HG02678 (cell line): Measurements from ENCODE around the gene TBC1D4.
"Not testable (repeated sequence)": the region's sequence is repeated elsewhere in the genome, so short reads cannot be mapped to it uniquely, and the experiment has no call there.

Source experiments
- ATAC-seq: cut with Tn5 transposase; IDR thresholded peaks from one replicate; pipeline ENCODE4 v1.9.1; 2021; ENCODE audit warnings: mild to moderate bottlenecking, moderate library complexity; ENCODE audit not compliant: unreplicated experiment

Gene TBC1D4

GRCh38 chr13:75455962-75456361 lies 26.0 kb downstream of the TBC1D4 start:
- no peak for ATAC-seq

- ATAC-seq, result no peak
Measured at GRCh38 chr13:75454497-75454896, 27.5 kb downstream of the TBC1D4 start.

- no peak for ATAC-seq
Measured at GRCh38 chr13:75452564-75452963, 29.4 kb downstream of the TBC1D4 start.

- no peak for ATAC-seq
Measured at GRCh38 chr13:75447493-75447892, 34.5 kb downstream of the TBC1D4 start.

- ATAC-seq, result no peak
Measured at GRCh38 chr13:75446874-75447273, 35.1 kb downstream of the TBC1D4 start.

- no peak for ATAC-seq
Measured at GRCh38 chr13:75445717-75446499, 36.1 kb downstream of the TBC1D4 start.

- no peak for ATAC-seq
Measured at GRCh38 chr13:75444016-75444415, 38.0 kb downstream of the TBC1D4 start.

- no peak for ATAC-seq
Measured at GRCh38 chr13:75443356-75443958, 38.5 kb downstream of the TBC1D4 start.

GRCh38 chr13:75442736-75443234 lies 39.2 kb downstream of the TBC1D4 start:
- no peak for ATAC-seq

- ATAC-seq, result no peak
Measured at GRCh38 chr13:75440100-75440499, 41.9 kb downstream of the TBC1D4 start.

GRCh38 chr13:75437582-75438318 lies 44.2 kb downstream of the TBC1D4 start:
- no peak for ATAC-seq

- not testable (repeated sequence) for ATAC-seq
Measured at GRCh38 chr13:75434126-75434525, 47.8 kb downstream of the TBC1D4 start.

- no peak for ATAC-seq
Measured at GRCh38 chr13:75432811-75433244, 49.1 kb downstream of the TBC1D4 start.

GRCh38 chr13:75432045-75432444 lies 49.9 kb downstream of the TBC1D4 start:
- no peak for ATAC-seq

- no peak for ATAC-seq
Measured at GRCh38 chr13:75430436-75431209, 51.3 kb downstream of the TBC1D4 start.

GRCh38 chr13:75426421-75426820 lies 55.5 kb downstream of the TBC1D4 start:
- no peak for ATAC-seq

- peak; percentile 82 for ATAC-seq
Measured at GRCh38 chr13:75425216-75426009, 56.6 kb downstream of the TBC1D4 start.

- no peak for ATAC-seq
Measured at GRCh38 chr13:75423946-75424345, 58.0 kb downstream of the TBC1D4 start.

- no peak for ATAC-seq
Measured at GRCh38 chr13:75422028-75422427, 59.9 kb downstream of the TBC1D4 start.

GRCh38 chr13:75421133-75421532 lies 60.8 kb downstream of the TBC1D4 start:
- ATAC-seq, result no peak
